SW480 (cell line): ENCODE results near the gene LRP1B.

ENCODE experiments used
- DNase-seq: peaks from one replicate; pipeline ENCODE4 v3.0.0-alpha.2; 2016; ENCODE audit warnings: low spot score

The LRP1B gene

DNA sequence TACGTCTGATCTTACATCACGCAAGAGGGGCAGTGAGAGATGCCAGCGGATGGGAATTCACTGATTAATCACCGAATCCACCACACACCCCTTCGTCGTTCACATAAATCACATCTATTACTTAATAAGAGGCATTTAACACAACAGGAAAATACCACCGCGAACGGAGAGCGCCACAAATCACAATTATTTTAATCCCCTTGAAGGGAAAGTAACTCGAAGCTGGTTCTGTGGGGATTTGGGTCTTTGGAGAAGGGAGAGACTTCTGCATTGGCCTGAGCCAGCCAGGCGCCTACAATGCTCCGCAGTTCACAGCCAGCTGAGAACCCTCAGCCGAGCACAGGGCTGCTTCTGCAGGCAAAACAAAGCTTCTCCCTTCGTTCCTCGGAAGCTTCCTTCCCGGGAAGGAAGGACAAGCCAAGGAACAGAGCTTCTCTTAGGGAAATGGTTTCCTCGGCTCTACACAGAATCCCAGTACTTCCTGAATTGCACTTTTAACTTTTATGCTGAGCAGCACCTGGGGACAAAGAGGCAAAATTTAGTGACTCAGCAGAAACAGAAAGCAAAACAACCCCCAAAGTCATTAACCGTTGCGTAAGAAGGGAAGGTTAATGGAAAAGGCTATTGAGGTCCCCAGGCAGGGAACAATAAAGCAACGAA lies at the start of gene LRP1B:
LRP1B (minus strand) TSS at position 7 of the 660 bp plus-strand sequence. CDS start 287 bp downstream, outside the sequence.
- no peak for DNase-seq

DNA sequence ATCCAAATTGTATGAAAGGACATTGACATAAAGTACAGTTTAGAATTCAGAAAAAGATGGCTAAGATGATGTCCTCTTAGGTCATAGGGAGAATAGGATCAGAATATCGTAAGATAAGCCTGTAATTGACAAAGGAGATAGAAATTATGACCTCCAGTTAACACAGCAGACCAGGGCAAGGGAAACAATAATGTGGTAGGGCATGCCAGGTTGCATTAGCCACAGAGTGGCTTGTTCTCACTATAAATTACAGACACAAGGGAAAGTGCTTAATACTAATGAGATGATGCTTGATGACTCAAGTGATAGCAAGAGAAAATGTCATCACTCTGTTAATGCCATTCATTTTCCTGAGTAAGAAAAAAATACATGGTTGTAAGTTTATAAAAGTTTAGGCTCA lies 48.9 kb upstream of the LRP1B start:
- DNase-seq, result no peak

DNA sequence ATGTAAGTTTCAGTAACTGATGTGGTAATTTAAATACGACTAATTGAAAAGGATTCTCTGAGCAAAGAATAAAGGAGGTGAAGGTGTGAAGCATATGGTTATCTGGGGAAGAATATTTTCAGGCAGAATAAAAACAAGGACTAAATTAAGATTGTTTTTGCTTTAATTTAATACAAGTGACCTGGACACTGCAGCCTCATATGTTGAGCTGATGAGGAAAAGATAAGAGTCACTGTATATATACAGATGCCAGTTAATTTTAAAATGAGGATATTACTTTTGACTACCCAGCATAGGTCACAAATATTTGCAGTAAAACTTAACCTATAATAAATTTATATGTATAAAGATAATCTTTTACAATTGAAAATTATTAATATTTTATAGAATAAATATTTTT lies 47.8 kb upstream of the LRP1B start:
- no peak for DNase-seq

DNA sequence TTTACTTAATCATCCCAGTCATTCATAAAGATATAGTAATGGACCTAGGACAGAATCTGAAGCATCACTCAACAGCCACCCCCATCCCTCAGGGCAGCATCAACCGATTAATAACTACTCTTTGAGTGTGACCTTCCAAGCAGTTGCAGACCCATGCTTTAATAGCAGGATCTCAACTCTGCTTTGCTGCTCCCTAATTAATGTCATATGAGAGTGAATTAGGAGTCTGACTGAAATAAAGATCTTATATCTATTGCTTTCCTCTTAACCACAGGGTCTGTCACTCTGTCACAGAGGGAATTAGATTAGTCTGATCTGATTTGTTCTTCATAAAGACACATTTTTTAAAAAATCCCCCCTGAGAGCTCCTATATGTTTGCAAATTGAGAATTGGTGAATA lies 46.1 kb upstream of the LRP1B start:
- no peak for DNase-seq

DNA sequence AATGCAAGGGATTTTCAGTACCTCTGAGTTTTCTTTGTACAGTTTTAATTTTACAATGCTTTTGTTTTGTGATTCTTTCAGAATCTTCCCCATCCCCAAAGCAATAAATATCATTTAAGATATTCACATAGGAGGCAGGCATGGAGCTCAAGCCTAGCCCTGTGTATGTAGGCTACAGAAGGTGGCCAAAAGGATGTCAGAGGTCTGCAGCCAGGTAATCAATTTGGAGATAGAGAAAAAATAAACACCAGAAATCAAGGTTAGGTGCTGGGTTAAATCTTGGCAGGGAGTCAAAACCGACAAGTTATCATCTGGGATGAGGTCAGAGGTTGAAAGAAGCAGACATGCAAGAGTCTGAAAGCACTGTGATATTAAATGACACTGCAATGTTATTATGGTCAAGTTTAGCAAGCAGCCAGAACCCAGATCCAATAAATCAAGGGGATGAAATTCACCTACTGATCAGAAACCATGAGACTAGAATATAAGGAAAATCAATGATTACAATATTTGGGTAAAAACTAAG lies 45.1 kb upstream of the LRP1B start:
- no peak for DNase-seq

DNA sequence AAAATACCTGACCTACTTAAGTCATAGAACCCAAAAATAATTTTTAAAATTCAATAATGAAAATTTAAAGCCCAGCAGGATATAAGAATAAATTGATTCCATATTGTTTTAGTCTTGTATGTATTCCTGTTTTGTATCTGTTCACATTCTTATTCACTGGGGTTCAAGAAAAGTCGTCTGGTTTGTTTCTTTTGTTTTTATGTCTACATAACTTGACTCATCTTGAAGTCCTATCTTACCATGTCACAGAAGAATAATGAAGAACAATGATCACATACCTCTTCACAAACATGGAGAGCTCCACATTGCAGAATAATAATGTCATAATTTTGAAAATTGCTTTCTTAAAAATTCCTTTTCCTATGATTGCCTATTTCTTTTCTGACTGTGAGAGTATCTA lies 43.4 kb upstream of the LRP1B start:
- DNase-seq, result no peak

DNA sequence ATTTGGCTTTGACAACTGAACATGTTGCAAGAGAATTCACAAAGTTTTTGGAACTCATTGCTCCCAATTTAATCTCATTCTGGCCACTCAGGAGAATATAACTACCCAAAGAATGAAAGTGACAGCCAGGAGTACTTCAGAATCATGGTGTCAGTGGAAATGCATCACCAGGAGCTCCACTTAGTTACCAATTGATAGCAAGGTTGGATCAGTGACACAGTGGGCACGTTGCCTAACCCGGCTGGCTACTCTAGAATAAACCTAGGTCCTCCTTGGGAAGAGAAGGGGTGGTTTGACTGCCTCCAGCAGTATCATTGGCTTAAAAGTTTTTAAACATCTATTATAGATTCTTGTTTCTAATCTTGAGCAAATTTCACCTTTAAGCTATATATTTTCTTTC lies 40.0 kb upstream of the LRP1B start:
- no peak for DNase-seq

DNA sequence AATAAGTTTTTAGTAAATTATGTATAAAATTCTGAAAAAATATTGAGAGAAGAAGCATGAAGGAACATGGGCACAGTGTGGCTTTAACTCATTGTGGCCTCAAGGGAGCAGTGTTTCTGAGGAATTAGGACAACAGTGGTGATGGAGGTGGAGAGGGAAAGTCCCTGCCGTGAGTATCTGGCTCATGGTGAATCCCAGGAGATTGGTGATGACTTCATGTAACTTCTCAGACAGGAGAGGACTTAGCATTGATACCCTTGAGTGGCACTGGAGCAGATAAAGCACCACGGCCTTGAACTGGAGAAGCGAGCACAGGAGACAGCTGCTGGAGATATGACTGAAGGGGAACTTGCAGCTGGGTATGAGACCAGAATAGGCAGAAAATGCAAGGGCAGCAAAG lies 35.0 kb upstream of the LRP1B start:
- peak; percentile 2 for DNase-seq

DNA sequence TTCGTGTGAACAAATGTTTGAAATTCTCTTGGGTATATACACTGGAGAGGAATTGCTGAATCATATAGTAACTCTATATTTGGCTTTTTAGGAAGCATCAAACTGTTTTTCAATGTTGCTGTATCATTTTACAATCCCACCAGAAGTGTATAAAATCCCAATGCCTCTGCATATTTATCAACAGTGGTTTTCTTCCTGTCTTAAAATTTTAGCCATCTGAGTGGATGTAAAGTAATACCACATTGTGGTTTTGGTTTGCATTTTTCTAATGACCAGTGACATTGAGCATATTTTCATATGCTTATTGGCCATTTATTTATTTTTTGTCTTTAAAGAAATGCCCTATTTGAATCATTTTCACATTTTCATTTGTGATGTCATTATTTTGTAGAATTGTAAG lies 22.8 kb upstream of the LRP1B start:
- DNase-seq, result no peak

DNA sequence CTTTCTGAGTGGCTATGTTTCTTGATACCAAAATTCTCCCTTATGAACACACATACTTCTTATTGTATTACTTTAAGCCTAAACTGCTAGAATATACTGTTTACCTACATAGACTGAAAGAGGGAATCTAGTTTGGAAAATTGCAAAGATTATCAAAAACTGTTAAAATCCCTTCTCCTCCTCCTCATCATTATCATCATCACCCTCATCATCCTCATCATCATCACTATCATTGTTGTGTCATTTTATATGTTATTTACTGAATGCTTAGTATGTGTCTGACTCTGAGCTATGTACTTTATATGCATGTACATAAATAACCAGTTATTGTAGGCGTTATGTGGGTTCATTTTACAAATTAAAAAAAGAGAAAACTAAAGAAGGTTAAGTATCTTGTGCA lies 19.6 kb upstream of the LRP1B start:
- DNase-seq, result no peak

DNA sequence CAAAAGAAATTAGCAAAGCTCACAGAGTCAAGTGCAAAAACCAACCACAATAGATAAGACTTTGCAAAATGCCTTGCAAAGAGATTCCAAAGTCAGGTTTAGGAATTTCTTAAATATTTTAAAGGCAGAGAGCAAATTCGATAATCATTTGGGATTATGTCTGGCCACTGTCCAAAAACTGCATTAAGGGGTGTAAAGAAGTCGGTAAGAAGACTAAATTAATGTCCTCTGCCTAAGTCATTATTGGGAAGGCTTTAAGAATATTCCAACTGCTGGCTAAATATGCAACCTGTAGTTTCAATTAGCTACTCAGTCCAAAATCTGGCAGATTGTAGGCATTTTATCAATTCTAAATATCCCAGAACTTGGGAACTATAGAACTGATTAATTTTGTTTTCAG lies 13.7 kb upstream of the LRP1B start:
- no peak for DNase-seq

DNA sequence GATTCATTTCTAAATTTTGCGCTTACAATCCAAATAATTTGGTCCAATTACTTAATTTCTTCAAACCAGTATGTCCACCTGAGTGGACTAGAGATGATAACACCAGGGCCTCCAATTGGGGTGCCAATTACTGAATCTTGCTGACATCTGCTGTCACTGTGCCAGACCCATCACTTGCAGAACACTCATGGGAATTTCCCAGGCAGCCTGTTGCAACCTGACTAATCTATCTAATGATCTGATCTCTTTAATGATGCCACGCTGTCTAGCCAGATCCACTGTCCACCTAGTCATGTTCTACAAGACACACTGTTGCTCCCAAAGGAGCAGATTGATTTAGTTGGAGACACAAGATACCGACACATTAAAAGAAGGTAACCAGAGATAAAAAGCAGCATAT lies 11.8 kb upstream of the LRP1B start:
- DNase-seq, result no peak

DNA sequence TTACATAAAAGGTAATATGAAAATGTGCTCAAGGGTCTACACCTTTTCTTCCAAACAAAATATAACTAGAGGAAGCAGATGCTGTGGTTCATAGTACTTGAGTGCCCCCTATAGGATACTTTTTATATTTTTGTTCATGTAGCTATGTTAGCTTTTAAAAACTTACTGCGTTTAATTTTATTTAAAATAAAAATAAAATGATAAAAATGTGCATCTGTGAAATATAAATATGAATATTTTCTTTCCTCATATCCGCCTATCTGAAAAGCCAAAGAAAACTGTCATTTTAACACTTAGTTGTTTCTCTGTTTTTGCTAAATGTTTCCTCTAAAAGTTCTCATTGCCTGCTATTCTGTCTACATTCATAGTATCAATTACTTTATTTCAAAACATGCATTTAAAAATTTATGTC lies 9.6 kb upstream of the LRP1B start:
- DNase-seq, result peak; percentile 5

DNA sequence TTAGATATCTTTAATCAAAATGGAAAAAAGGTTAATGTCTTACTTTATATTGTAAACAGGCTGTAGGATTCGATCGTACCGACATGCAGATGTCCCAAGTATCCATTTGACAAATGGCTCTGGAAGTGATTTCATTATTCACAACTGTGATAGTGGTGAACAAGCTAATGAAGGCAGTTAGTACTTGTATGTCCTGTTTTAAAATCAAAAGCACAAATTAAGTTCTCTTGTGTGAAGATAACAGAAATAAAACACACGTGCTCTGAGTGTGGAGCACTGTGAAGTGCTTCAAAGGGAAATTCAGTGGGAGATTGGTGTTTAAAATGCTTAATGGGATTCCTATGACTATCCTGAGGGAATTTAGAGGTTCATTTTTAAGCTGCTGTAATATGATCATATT lies 8.6 kb upstream of the LRP1B start:
- DNase-seq, result no peak

DNA sequence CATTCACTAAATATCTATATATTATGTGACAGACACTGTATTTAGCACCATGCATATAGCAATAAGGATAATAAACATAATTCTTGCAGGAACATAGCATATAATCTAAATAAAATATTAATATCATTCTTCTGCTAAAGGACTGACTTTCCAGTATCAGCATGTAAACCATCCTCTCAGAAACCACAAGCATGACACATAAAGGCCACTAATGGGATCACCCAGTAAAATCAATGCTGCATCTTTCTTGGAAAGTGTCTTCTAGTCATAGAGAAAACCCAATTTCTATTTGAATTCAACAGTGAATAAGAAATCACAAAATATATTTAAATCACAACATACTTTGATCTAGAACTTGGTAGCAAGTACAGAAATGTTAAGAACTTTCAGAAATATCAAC lies 5.8 kb upstream of the LRP1B start:
- DNase-seq, result no peak

DNA sequence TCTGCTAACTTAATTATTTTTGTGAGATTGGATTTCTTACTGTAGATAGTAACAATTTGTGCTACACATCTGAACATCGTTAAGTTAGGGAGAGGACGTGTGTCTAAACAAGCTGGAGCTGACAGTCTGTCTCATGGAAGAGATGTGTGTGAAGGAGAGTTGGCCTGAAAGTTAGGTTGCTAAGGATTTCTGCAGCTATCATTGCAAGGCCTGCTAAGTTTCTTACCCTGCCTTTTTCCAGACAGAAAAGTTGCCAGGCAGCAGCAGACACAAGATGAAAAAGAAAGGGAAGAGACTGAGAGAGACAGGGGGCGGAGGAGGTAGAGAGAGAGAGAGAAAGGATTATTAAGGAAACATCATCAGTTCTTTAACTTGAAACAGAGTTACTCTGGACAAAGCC lies 4.1 kb upstream of the LRP1B start:
- DNase-seq, result no peak

DNA sequence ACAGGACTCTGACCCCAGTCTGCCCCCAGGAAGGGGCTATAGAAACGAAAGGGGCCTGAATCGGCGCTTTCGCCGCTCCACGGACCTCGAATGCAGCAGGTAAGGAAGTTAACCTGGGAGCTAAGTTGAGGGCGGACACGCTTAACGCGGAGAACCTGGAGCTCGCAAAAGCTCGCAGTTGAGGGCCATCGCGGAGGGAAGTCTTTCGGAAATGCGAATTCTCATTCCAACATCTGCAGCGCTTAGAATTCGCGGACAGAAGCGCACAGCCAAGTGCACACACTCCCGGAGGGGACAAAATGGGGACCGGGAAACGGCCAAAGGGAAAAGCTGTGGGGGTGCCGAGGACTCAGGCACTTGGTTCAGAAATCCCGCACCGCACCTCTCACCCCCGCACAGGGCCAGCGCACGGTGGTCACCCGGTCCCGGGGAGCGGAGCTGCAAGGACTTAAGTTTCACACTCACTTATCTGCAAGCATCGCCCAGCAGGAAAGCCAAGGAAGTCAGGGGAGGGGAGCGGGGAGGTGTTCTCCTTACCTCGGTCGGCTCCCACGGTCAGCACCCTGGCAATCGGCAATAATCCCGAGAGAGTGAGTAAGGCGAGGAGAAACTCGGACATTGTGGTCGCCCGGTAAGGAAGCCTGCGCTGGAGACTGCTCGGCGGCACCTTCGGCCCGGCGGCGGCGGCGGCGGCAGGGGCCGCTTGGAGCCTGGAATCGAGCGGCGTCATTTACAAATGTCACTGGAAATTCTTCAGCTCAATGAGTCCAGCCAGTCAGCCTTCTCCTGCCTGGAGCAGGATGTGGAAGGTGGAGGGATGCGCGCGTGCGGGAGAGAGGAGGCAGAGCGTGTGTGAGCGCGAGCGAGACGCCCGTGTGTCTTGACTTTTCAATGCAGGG lies 456 bp downstream of the LRP1B start:
- DNase-seq, result no peak

DNA sequence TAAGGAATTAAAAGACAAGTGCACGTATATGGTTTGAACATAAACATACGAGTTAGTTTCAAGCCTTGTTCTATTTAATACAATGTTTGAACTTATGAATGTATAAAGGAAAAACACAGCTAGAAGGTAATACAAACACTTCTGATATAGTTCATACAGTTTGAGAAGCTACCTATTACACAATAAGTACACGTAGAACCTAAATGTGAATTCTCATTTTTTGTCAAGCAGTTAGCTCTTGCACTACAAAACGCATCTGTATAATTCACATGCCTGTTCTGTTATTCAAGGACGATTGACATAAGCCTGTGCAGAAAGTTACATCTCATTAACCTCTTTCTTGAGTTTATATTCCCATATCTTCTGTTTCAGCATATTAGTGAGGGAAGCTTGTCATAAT lies 2.7 kb downstream of the LRP1B start:
- DNase-seq, result no peak

DNA sequence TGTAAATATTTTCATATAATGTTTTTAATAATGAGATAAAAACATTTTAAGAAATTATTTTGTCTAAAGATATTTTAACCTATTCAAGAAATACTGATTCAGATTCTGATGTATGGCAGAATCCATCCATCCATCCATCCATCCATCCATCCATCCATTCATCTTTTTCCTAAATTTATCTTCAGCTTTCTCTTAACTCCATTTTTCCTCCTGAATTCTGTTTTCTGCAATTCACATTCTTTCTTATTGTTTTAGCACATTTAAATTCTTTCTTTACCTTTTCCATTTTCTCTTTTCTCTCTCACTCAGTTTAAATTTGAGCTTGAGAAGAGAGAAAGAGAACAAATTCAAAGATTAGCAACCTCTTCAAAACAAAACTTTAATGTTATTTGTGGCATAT lies 3.6 kb downstream of the LRP1B start:
- DNase-seq, result no peak

DNA sequence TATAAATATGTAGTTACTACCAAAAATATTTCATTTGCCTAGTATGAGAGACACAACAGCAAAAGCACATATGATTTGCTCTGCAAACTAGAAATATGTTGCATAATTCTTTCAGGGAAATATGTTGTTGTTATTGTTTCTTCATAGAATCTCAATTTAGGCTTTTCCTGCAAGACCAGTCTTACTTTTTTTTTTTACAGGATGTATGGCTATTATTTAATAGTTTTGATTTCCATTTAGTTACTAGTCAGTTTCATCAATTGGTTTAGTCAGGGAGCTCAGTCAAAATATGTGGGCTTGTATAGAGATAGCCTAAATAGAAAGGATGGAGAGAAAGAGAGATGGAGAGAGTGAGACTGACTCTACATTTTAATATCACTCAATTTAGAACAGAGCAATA lies 6.1 kb downstream of the LRP1B start:
- DNase-seq, result no peak

DNA sequence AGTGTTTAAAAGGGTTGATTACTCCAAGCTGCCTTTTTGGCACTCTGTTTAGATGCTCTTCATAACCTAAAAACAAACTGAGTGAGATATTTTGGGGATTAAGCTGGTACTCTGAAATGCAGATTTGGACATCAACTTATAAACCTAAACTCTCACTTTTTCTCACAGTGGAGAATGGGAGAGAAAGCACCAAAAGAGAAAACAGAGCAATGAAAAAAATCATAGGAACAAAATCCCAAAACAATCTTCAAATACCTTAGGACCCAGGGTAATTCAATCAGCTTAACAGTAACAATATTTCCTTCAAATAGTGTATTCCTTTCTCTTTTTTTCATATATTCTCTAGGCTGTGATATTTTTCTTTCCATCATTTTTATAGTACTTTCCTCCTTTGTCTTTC lies 11.5 kb downstream of the LRP1B start:
- DNase-seq, result no peak

DNA sequence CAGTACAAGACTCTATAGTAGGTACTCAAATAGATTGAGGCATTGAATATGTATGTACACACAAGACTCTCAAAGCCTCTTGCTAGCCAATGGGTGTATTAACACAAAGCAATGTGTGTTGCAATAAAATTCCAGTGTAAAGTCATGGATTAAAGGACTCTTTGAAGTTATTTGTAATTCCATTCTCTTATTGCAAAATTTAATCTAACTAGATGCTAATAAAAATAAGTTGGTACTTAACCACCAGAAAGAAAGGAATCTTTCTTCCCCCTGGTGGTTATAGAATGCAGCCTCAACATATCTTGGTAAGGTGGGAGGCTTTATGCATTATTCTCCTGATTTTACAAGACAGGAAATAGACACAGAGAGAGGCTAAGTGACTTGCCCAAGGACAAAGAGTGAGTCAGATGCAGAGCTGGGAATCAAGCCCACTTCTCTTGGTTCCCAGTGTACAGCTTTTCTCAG lies 18.0 kb downstream of the LRP1B start:
- no peak for DNase-seq

DNA sequence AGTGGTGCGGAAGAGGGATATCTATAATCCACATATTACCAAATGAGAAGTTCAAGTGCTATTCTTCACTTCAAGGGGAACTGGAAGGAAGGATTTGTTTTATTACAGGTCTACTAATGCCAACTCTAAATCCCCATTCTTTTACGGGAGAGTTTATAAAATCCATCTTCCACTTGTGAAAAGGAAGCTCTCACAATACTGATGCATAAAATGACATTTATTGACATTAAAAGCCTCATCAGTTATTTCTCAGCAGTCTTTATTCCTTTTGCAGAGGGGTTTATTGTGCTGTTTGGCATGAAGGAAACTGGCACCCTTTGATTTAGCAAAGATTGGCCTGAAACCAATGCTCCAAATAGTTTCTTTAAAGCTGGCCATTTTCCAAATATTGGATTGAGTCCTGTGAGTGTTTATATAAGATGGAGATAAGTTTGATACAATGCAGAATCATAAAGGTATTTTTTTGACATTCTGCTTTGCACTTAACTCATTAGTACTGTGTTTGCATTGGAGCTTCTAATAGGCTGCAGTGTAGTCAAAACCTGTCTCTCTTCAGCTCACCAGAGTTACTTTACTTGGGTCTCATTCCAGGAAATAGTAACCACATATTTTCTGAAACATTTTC lies 26.6 kb downstream of the LRP1B start:
- DNase-seq, result no peak
